Measurements from ENCODE around the gene MCM10. TPM values are rescaled to one million over a fixed set of nuclear protein-coding genes. Genes with fewer than 3 reads are reported as not detected.

Gene MCM10
- total RNA-seq, 1 donor from 2014 or later, result 1.5 TPM

- no peaks in the 10 kb centered on the region for H3K36me3 Mint-ChIP-seq (ENCODE audit: low read depth, unreplicated experiment)
- Histone ChIP-seq H3K79me2 (ENCODE audit: insufficient read depth, low read length) (no peaks in the 10 kb centered on the region), H3K36me3 (ENCODE audit: insufficient read depth, low read length) (peaks cover 3% of the 10 kb centered on the region), H3K27ac (ENCODE audit: low read depth, low read length) (no peak overlapping the region), H3K4me1 (ENCODE audit: insufficient read depth, low read length) (no peaks in the 10 kb centered on the region), H3K27me3 (ENCODE audit: insufficient read depth, low read length) (no peaks in the 10 kb centered on the region), H3K4me3 (ENCODE audit: insufficient read depth, low read depth, low read length) (no peak overlapping the region), H3K9me3 (ENCODE audit: insufficient read depth, low read depth, low read length) (no peaks in the 10 kb centered on the region), H3K9ac (ENCODE audit: low read length) (no peak overlapping the region), H3K4me2 (ENCODE audit: low read length) (no peak overlapping the region), H2AFZ (ENCODE audit: low read depth, low read length) (no peak overlapping the region), H4K20me1 (ENCODE audit: insufficient read depth, low read length) (no peaks in the 10 kb centered on the region)
- H3K27ac Mint-ChIP-seq (ENCODE audit: unreplicated experiment), result no peak overlapping the region
- H3K9me3 Mint-ChIP-seq (ENCODE audit: unreplicated experiment), result no peaks in the 10 kb centered on the region
- no peak for DNase-seq (ENCODE audit: low read depth)
- no peak for FAIRE-seq
- H3K4me1 Mint-ChIP-seq (ENCODE audit: low read depth, unreplicated experiment), result no peaks in the 10 kb centered on the region
- TF ChIP-seq CTCF (IDR thresholded peaks at IDR 0.05; ENCODE audit: insufficient read depth, low read depth, low read length) (no peak), EZH2 (IDR thresholded peaks at IDR 0.05; ENCODE audit: insufficient read depth, low read length) (no peak)
- no peaks in the 10 kb centered on the region for H3K27me3 Mint-ChIP-seq (ENCODE audit: low read depth, unreplicated experiment)
- no peak overlapping the region for H3K4me3 Mint-ChIP-seq (ENCODE audit: unreplicated experiment)
Observed at GRCh38 chr10:13193637-13194036, 32.3 kb downstream of the MCM10 start.

GRCh38 chr10:13195016-13195415 lies 33.7 kb downstream of the MCM10 start:
- Histone ChIP-seq H4K20me1 (ENCODE audit: insufficient read depth, low read length) (no peaks in the 10 kb centered on the region), H3K36me3 (ENCODE audit: insufficient read depth, low read length) (peaks cover 3% of the 10 kb centered on the region), H3K27me3 (ENCODE audit: insufficient read depth, low read length) (no peaks in the 10 kb centered on the region), H3K27ac (ENCODE audit: low read depth, low read length) (no peak overlapping the region), H3K4me3 (ENCODE audit: insufficient read depth, low read depth, low read length) (no peak overlapping the region), H3K79me2 (ENCODE audit: insufficient read depth, low read length) (no peaks in the 10 kb centered on the region), H3K9ac (ENCODE audit: low read length) (no peak overlapping the region), H3K9me3 (ENCODE audit: insufficient read depth, low read depth, low read length) (no peaks in the 10 kb centered on the region), H3K4me2 (ENCODE audit: low read length) (no peak overlapping the region), H2AFZ (ENCODE audit: low read depth, low read length) (no peak overlapping the region), H3K4me1 (ENCODE audit: insufficient read depth, low read length) (no peaks in the 10 kb centered on the region)
- Mint-ChIP-seq H3K9me3 (ENCODE audit: unreplicated experiment) (no peaks in the 10 kb centered on the region), H3K36me3 (ENCODE audit: low read depth, unreplicated experiment) (no peaks in the 10 kb centered on the region), H3K27ac (ENCODE audit: unreplicated experiment) (no peak overlapping the region), H3K27me3 (ENCODE audit: low read depth, unreplicated experiment) (no peaks in the 10 kb centered on the region), H3K4me3 (ENCODE audit: unreplicated experiment) (no peak overlapping the region), H3K4me1 (ENCODE audit: low read depth, unreplicated experiment) (no peaks in the 10 kb centered on the region)
- TF ChIP-seq EZH2 (IDR thresholded peaks at IDR 0.05; ENCODE audit: insufficient read depth, low read length) (no peak), CTCF (IDR thresholded peaks at IDR 0.05; ENCODE audit: insufficient read depth, low read depth, low read length) (no peak)
- FAIRE-seq (no peak), DNase-seq (ENCODE audit: low read depth) (no peak)

GRCh38 chr10:13201132-13201531 lies 39.8 kb downstream of the MCM10 start:
- Histone ChIP-seq H3K9me3 (ENCODE audit: insufficient read depth, low read depth, low read length) (no peaks in the 10 kb centered on the region), H3K27me3 (ENCODE audit: insufficient read depth, low read length) (no peaks in the 10 kb centered on the region), H4K20me1 (ENCODE audit: insufficient read depth, low read length) (no peaks in the 10 kb centered on the region), H3K4me2 (ENCODE audit: low read length) (no peak overlapping the region), H3K9ac (ENCODE audit: low read length) (no peak overlapping the region), H3K27ac (ENCODE audit: low read depth, low read length) (no peak overlapping the region), H3K36me3 (ENCODE audit: insufficient read depth, low read length) (peaks cover 2% of the 10 kb centered on the region), H3K4me1 (ENCODE audit: insufficient read depth, low read length) (peaks cover 4% of the 10 kb centered on the region), H3K4me3 (ENCODE audit: insufficient read depth, low read depth, low read length) (no peak overlapping the region), H3K79me2 (ENCODE audit: insufficient read depth, low read length) (no peaks in the 10 kb centered on the region), H2AFZ (ENCODE audit: low read depth, low read length) (no peak overlapping the region)
- Mint-ChIP-seq H3K4me1 (ENCODE audit: low read depth, unreplicated experiment) (no peaks in the 10 kb centered on the region), H3K27me3 (ENCODE audit: low read depth, unreplicated experiment) (no peaks in the 10 kb centered on the region), H3K27ac (ENCODE audit: unreplicated experiment) (no peak overlapping the region), H3K9me3 (ENCODE audit: unreplicated experiment) (no peaks in the 10 kb centered on the region), H3K4me3 (ENCODE audit: unreplicated experiment) (no peak overlapping the region), H3K36me3 (ENCODE audit: low read depth, unreplicated experiment) (no peaks in the 10 kb centered on the region)
- FAIRE-seq, result no peak
- TF ChIP-seq CTCF (IDR thresholded peaks at IDR 0.05; ENCODE audit: insufficient read depth, low read depth, low read length) (no peak), EZH2 (IDR thresholded peaks at IDR 0.05; ENCODE audit: insufficient read depth, low read length) (no peak)
- DNase-seq (ENCODE audit: low read depth), result peak; percentile 64
